A673 (cell line): ENCODE data around the gene SUMO3. TPM values are rescaled to one million over a fixed set of nuclear protein-coding genes. Genes with fewer than 3 reads are reported as not detected.
A peak's percentile ranks its signal among the peaks of the same experiment; 100 is the strongest.

Experiments used
- BruUV-seq: library from RNA; stranded (reverse); fragments of 400-500 nt; replicated peaks from 2 replicates; lab custom pipeline; 2021; lab: Mats Ljungman, UMichigan
- CTCF ChIA-PET: fragments of 300-600 bp; sonication (Branson Sonifier 250); formaldehyde crosslinking; loops from one replicate; lab custom pipeline; 2022; ENCODE audit warnings: antibody characterized with exemption; lab: Charles Lee
- POLR2A ChIA-PET: fragments of 300-600 bp; sonication (Branson Sonifier 250); formaldehyde crosslinking; loops from one replicate; lab custom pipeline; 2022; ENCODE audit warnings: antibody characterized with exemption; ENCODE audit not compliant: low non-redundant PET; lab: Charles Lee
- DNase-seq: peaks from one replicate; pipeline ENCODE4 v3.0.0-alpha.2; 2015; ENCODE audit warnings: low spot score
- H3K27ac ChIP-seq: fragments of 200-600 bp; sonication (generic); 2 replicates; pipeline ENCODE4 v1.5.1; 2016; ENCODE audit warnings: mixed run types, low read depth, mild to moderate bottlenecking, mixed read lengths, antibody characterized with exemption, low read length; ENCODE audit not compliant: poor library complexity, severe bottlenecking
- H3K27me3 ChIP-seq: fragments of 200-600 bp; sonication (generic); replicated peaks from 2 replicates; pipeline ENCODE4 v1.6.1; 2017; ENCODE audit warnings: mixed run types, low read depth, mild to moderate bottlenecking, mixed read lengths, antibody characterized with exemption, low read length; ENCODE audit not compliant: insufficient read depth, poor library complexity
- H3K36me3 ChIP-seq: fragments of 200-600 bp; sonication (generic); 2 replicates; pipeline ENCODE4 v1.6.1; 2016; ENCODE audit warnings: mixed run types, mild to moderate bottlenecking, mixed read lengths, antibody characterized with exemption, low read length; ENCODE audit not compliant: insufficient read depth, poor library complexity, severe bottlenecking
- H3K4me1 ChIP-seq: fragments of 200-600 bp; sonication (generic); 2 replicates; pipeline ENCODE4 v1.6.1; 2017; ENCODE audit warnings: mixed run types, mild to moderate bottlenecking, mixed read lengths, antibody characterized with exemption, low read length; ENCODE audit not compliant: insufficient read depth, poor library complexity, severe bottlenecking
- H3K4me3 ChIP-seq: fragments of 200-600 bp; sonication (generic); 2 replicates; pipeline ENCODE4 v1.5.1; 2016; ENCODE audit warnings: low read depth, mixed run types, mild to moderate bottlenecking, mixed read lengths, low read length; ENCODE audit not compliant: poor library complexity, severe bottlenecking
- H3K9me3 ChIP-seq: fragments of 200-600 bp; sonication (generic); 2 replicates; pipeline ENCODE4 v1.6.1; 2016; ENCODE audit warnings: mixed run types, low read depth, mild to moderate bottlenecking, mixed read lengths, antibody characterized with exemption, low read length; ENCODE audit not compliant: poor library complexity, severe bottlenecking
- CTCF ChIP-seq: fragments of 300-800, 200-600 bp; sonication (generic); conservative IDR thresholded peaks from 2 replicates; pipeline ENCODE4 v1.5.1; 2017; ENCODE audit warnings: low read depth, mild to moderate bottlenecking, antibody characterized with exemption, low read length, moderate library complexity, mixed read lengths
- EZH2 ChIP-seq: fragments of 200-600 bp; sonication (generic); IDR thresholded peaks from 2 replicates; pipeline ENCODE4 v1.6.1; 2017; ENCODE audit warnings: borderline replicate concordance, low read depth, mild to moderate bottlenecking, mixed read lengths, antibody characterized with exemption, low read length; ENCODE audit not compliant: poor library complexity, severe bottlenecking
- intact Hi-C: fragments of 100-400 bp; cut with micrococcal nuclease; formaldehyde crosslinking; loops from one replicate; pipeline ENCODE4 v1.10.0; 2022; ENCODE audit not compliant: unreplicated experiment
- total RNA-seq: library from RNA; stranded (reverse); gene quantifications from 2 replicates; pipeline ENCODE4 v1.2.3, GENCODE V29; 2021

The SUMO3 gene
- total RNA-seq, 1 experiment from 2014 or later: 132 TPM

- Histone ChIP-seq H3K27ac (peak overlapping the region; percentile 13), H3K4me1 (peaks cover 10% of the 10 kb centered on the region), H3K27me3 (no peaks in the 10 kb centered on the region), H3K9me3 (no peaks in the 10 kb centered on the region), H3K4me3 (no peak overlapping the region), H3K36me3 (peaks cover 30% of the 10 kb centered on the region)
- POLR2A ChIA-PET: no interaction called here
- peak; percentile 53 for DNase-seq
- CTCF ChIA-PET: no interaction called here
- BruUV-seq: no TSS peak
- TF ChIP-seq CTCF: no peak
- TF ChIP-seq EZH2: no peak
- intact Hi-C loops: no loop called here
Observed at GRCh38 chr21:44846485-44847260, 28.8 kb upstream of the SUMO3 start.

- peak overlapping the region; percentile 34 for H3K4me3 ChIP-seq
- peaks cover 25% of the 10 kb centered on the region for H3K36me3 ChIP-seq
- POLR2A ChIA-PET: no interaction called here
- DNase-seq: no peak
- H3K27ac ChIP-seq: peak overlapping the region; percentile 13
- intact Hi-C loops: no loop called here
- peaks cover 10% of the 10 kb centered on the region for H3K4me1 ChIP-seq
- no peak for TF ChIP-seq EZH2
- no peak; the same call in 1 of the 2 replicates for TF ChIP-seq CTCF
- CTCF ChIA-PET: no interaction called here
- no peaks in the 10 kb centered on the region for H3K9me3 ChIP-seq
- no TSS peak for BruUV-seq
- H3K27me3 ChIP-seq: no peaks in the 10 kb centered on the region
Observed at GRCh38 chr21:44846224-44846484, 28.3 kb upstream of the SUMO3 start.

DNA sequence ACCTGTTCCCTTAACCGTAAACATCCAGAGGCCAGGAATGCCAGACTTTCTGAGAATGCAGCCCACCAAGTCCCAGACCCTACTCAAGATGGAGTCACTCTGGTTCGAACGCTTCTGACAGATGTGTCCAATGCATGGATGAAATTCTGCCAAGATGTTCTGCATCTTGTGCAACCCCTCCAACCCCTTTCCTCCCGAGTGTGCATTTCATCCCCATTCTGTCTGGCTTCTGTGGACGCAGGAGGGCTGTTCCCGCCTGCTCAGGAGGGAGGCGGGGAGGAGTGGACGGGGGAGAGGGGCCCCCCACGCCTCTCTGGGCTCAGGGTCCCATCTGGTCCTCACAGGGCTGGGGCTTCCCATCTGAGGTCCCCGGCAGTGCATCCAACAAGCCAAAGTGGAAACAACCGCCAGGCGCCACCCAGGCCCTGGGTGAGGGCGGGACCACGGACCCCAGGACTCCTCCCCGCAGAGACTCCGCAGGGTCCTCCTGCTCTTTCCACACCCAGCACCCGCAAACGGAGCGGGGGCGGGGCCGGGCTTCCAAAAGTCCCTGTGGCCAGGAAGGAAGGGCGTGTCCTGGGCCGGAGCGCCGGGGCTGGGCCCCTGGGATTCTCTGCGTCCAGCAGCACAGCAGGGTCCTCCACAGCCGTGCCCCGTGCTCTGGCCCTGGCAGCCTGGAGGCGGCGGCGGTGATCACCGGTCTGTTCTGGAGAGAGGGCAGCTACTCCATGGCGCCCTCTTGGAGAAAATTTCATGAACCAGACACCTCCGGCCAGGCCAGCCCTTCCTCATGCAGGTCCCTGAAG lies 27.8 kb upstream of the SUMO3 start:
- ChIA-PET CTCF (no interaction called here), POLR2A (no interaction called here)
- BruUV-seq: no TSS peak
- H3K27ac ChIP-seq: peak overlapping the region; percentile 13
- no peaks in the 10 kb centered on the region for H3K9me3 ChIP-seq
- H3K4me3 ChIP-seq: peak overlapping the region; percentile 34
- peak; percentile 54 for TF ChIP-seq CTCF
- no peak for TF ChIP-seq EZH2
- intact Hi-C loops: no loop called here
- peak; percentile 71 for DNase-seq
- H3K4me1 ChIP-seq: peaks cover 10% of the 10 kb centered on the region
- peaks cover 20% of the 10 kb centered on the region for H3K36me3 ChIP-seq
- H3K27me3 ChIP-seq: no peaks in the 10 kb centered on the region
